Measurements from ENCODE around the gene SCPEP1.

The SCPEP1 gene

DNA sequence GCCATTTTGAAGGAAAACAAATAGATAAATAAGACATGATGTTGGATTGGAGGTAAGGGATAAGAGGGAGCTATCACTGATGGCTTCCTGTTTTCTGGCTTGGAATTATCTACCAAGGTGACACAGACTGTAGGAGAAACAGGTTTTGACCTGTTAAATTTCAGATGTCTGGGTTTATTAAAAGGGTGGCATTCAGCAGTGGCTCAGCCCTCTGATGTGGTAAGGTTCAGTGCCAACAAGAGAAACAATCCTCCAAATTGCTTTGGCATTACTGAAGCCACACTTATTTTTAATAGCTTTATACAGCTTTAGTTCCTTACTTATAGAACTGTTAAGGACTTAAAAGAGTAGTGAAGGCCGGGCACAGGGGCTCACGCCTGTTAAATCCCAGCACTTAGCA, 70.2 kb downstream of the SCPEP1 start:
- H3K36me3 Mint-ChIP-seq (ENCODE audit: low read depth): no peaks in the 10 kb centered on the region
- no peak for DNase-seq
- H3K27ac Mint-ChIP-seq: no peak overlapping the region
- H3K27me3 Mint-ChIP-seq (ENCODE audit: low read depth, poor library complexity): peaks cover 3% of the 10 kb centered on the region
- peaks cover 3% of the 10 kb centered on the region for H3K9me3 Mint-ChIP-seq
- H3K4me1 Mint-ChIP-seq: peaks cover 23% of the 10 kb centered on the region
- TF ChIP-seq, protein P1, sequence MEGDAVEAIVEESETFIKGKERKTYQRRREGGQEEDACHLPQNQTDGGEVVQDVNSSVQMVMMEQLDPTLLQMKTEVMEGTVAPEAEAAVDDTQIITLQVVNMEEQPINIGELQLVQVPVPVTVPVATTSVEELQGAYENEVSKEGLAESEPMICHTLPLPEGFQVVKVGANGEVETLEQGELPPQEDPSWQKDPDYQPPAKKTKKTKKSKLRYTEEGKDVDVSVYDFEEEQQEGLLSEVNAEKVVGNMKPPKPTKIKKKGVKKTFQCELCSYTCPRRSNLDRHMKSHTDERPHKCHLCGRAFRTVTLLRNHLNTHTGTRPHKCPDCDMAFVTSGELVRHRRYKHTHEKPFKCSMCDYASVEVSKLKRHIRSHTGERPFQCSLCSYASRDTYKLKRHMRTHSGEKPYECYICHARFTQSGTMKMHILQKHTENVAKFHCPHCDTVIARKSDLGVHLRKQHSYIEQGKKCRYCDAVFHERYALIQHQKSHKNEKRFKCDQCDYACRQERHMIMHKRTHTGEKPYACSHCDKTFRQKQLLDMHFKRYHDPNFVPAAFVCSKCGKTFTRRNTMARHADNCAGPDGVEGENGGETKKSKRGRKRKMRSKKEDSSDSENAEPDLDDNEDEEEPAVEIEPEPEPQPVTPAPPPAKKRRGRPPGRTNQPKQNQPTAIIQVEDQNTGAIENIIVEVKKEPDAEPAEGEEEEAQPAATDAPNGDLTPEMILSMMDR (IDR thresholded peaks at IDR 0.05): no peak
- H3K4me3 Mint-ChIP-seq: no peak overlapping the region

DNA sequence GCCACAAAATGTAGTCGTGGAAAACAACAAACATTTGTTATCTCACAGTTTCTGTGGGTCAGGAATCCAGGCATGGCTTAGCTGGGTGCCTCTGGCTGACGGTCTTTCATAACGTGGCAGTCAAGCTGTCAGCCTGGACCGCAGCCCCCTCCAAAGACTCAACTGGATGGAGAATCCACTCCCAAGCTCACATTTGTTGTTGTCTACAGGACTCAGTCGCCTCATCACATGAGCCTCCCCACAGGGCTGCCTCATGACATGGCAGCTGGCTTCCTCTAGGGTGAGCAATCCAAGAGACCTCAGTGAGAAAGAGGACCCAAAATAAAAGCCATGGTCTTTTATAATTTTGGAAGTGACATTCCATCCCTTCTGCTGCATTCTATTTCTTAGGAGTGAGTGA, 72.4 kb downstream of the SCPEP1 start:
- H3K36me3 Mint-ChIP-seq (ENCODE audit: low read depth): no peaks in the 10 kb centered on the region
- H3K4me3 Mint-ChIP-seq: no peak overlapping the region
- peaks cover 23% of the 10 kb centered on the region for H3K4me1 Mint-ChIP-seq
- TF ChIP-seq, protein P1 (IDR thresholded peaks at IDR 0.05): no peak
- no peaks in the 10 kb centered on the region for H3K27me3 Mint-ChIP-seq (ENCODE audit: low read depth, poor library complexity)
- peak overlapping the region; percentile 36 for H3K27ac Mint-ChIP-seq
- no peaks in the 10 kb centered on the region for H3K9me3 Mint-ChIP-seq
- DNase-seq: no peak

DNA sequence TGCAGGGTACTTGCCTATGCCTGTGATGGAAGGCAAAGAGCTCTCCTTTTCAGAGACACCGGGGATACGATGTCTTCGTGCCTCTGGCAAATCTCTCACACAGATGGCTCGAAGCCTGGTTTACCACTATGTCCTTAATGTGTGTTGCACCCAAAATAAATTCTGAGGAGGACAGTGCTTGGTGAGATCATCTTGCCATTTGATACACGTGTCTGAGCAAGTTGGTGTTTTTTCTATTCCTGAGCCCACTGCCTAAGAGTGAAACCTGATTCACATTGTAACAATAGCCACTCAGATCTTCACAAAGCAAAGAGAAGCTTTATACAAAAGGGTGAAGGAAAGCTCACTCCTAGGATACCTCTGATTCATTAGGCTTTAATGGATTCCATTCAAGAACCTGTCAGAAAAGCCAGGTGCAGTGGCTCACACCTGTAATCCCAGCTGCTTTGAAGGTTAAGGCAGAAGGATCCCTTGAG, 74.0 kb downstream of the SCPEP1 start:
- Mint-ChIP-seq H3K27ac (peak overlapping the region; percentile 90), H3K27me3 (ENCODE audit: low read depth, poor library complexity) (no peaks in the 10 kb centered on the region), H3K4me1 (peaks cover 23% of the 10 kb centered on the region), H3K4me3 (no peak overlapping the region), H3K36me3 (ENCODE audit: low read depth) (no peaks in the 10 kb centered on the region), H3K9me3 (no peaks in the 10 kb centered on the region)
- no peak for DNase-seq
- TF ChIP-seq, protein P1 (IDR thresholded peaks at IDR 0.05): no peak
